Tibial nerve (tissue), 4 donors: ENCODE measurements around the gene FBXO38.

ENCODE experiments used
- CTCF ChIP-seq, 5 experiments: fragments of 200-600 bp in 3 of 5; fragments of 450-650 bp in 2 of 5; sonication (generic) in 3 of 5; IDR thresholded peaks; one replicate each; pipeline ENCODE4 v1.5.1; 2016 to 2019; ENCODE audit warnings: antibody characterized with exemption in 5 of 5, mild to moderate bottlenecking in 3 of 5, moderate library complexity in 2 of 5
- EP300 ChIP-seq, 2 donors: sonication (generic); formaldehyde crosslinking; IDR thresholded peaks; one replicate each; pipeline ENCODE4 v1.6.1; 2017; ENCODE audit warnings: antibody characterized with exemption in 2 of 2, mild to moderate bottlenecking in 1 of 2
- POLR2A ChIP-seq, 2 donors: fragments of 450-650 bp; IDR thresholded peaks; one replicate each; pipeline ENCODE4 v1.6.1; 2017; ENCODE audit warnings: antibody characterized with exemption in 2 of 2, mild to moderate bottlenecking in 2 of 2, moderate library complexity in 2 of 2

GRCh38 chr5:148469501-148469935 lies 85.8 kb downstream of the FBXO38 start:
- TF ChIP-seq CTCF (IDR thresholded peaks at IDR 0.05), result no peak
- no peak for TF ChIP-seq POLR2A (IDR thresholded peaks at IDR 0.05)
- TF ChIP-seq EP300 (IDR thresholded peaks at IDR 0.05), result no peak
